ENCODE results near the gene DKC1.
A peak's percentile ranks its signal among the peaks of the same experiment; 100 is the strongest.

The DKC1 gene

DNA sequence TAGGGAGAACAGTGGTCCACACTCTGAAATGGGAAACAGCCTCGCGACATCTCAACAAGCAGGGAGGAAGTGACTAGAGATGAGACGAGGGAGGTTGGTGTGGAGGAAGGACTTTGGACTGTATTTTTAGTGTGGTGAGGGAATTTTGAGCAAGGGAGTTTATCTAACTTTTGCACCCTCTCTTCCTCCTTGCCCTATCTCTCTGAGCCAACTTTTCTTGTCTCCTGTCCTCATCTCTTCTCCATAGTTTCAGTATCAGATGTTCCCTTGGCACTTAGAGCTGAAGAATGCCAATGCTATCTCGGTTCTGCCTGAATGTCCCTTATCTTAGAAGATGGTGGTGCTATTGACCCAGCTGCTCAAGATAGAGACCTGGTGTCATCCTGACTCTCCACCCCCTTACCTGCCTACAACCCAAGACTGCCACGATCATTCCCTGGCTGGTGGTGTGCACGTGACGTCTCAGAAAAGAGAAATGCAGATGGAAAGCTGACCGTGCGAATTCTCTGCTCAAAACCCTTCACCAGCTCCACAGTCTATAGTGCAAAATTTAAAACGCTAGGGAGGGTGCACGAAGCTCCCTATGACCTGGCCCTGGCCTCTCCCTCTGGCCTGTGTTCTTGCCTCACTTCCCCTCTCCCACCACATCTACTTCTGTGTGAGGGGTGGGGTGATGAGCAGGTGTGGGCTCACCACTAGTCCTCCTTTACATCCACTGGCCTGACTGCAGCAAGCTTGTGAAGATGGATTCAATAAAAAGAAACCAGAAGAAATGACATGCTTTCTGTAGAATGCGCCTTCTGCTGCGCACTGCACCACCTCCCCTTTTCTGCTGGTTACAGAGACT lies 21.7 kb downstream of the DKC1 start:
- intact Hi-C loops (cut with DNase I) = no loop called here
- DNase-seq = no peak

DNA sequence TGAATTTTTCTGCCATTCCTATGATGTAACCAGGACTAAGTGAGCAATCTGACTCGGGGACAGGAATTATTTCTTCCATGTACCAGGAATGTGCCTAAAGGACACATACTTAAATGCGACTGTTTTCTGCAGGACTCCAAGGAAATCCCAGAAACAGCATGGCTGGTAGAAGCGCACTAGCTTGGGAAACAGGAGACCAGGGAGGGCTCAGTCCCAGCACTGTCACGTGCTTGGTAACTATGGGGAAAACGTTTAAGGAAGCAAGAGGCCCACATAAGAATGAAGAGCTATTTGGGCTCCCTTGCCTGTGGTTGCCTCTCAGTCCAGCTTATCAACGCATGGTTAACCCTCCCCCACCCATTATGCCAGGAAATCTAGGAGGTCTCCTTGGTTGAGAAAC lies 23.1 kb downstream of the DKC1 start:
- intact Hi-C loops (cut with DNase I) = no loop called here
- DNase-seq = no peak

DNA sequence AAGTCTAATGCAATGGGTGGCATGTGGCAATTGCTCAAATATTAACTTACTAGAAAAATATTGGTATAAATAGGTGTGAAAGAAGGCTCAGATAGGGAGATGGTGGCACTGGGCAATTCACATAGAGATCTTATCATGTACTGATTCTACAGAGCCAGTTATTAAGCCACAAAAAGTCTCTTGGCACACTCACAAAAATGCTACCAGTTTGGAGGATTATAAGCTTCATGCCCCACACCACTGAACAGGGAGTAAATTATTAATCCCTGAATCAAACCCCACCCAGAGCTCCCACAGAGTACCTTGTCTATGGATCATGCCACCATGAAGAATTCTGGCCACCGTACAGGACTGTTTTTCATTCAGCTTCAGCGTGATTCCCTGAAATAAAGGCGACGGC lies 28.8 kb downstream of the DKC1 start:
- intact Hi-C loops (cut with DNase I) = no loop called here
- DNase-seq = no peak

DNA sequence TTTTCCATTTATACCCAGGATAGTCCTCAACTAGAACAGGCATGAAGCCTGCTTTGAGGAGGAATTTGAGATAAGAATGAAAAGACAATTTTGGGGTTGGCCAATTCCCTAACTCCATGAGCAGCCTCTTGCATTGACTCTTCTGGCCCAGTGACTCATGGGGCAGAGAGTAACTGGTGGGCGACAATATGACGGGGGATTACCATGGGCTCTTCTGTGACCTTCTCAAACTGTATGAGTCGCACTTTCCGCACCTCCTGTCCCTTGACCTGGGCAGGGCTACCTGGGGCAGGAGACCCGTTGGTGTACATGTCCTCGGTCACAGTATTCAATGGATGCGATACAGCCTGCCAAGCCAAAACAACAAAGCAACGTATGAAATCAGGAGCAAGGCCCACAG lies 29.3 kb downstream of the DKC1 start:
- intact Hi-C loops (cut with DNase I) = no loop called here
- no peak for DNase-seq

DNA sequence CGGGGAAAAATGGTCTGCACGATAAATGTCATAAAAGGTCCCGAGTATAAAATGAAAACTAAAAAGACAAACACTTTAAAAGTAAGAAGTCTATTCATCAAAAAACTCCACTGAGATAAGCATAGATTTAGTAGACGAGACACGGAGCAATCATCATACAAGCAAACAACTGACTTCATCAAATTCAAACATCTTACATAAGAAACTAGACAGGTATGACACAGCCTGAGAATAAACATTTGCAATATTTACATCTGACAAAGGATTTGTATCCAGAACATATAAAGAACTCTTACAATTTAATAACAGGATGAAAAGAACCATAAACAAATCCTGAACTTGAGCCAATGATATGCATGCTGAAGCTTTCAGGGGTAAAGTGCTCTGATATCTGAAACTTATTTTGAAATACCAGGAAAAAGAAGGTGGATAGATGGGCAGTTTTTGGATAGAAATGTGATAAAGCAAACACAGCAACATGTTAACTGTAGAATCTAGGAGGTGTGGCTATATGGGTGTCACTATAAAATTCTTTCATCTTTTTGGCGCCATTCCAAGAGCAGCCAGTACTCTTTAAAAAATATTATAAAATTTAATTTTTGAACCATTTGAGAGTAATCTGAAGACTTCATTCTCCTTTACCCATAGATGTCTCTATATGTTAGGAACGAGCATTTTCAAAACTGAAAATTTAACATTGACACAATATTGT lies 30.6 kb downstream of the DKC1 start:
- intact Hi-C loops (cut with DNase I) = no loop called here
- no peak for DNase-seq

DNA sequence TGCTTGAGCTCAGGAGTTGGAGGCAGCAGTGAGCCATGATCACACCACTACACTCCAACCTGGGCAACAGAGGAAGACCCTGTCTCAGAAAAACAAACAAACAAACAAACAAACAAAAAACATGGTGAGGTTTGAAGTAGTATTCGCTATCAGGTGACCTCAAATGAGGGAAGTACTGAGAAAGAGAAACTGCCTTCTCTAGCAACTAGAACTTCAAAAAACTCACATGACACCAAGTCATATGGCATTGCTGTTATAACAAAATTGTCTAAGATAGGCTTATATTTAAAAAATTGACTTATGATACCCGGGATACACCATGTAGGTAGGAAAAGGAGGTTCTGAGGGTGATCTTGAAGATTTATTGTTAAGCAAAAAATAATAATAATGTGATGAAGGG lies 32.4 kb downstream of the DKC1 start:
- intact Hi-C loops (cut with DNase I) = no loop called here
- no peak for DNase-seq

DNA sequence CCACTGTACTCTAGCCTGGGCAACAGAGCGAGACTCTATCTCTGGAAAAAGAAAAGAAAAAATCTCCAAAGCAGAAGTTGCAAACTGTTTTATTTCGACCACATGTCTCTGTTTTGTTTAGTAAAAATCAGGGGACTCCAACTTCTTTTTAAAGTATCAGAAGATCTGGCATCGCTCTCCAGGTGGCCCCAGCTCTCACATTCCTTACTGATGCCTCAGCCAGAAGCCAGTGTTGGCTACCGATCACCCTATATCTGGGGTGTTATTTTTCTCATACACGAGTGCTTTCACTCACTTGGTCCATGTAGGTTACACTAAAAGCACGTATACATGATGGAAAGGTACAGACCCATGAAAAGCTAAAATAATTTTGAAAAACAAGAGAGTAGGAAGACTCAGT lies 34.3 kb downstream of the DKC1 start:
- no peak for DNase-seq
- intact Hi-C loops (cut with DNase I) = no loop called here

DNA sequence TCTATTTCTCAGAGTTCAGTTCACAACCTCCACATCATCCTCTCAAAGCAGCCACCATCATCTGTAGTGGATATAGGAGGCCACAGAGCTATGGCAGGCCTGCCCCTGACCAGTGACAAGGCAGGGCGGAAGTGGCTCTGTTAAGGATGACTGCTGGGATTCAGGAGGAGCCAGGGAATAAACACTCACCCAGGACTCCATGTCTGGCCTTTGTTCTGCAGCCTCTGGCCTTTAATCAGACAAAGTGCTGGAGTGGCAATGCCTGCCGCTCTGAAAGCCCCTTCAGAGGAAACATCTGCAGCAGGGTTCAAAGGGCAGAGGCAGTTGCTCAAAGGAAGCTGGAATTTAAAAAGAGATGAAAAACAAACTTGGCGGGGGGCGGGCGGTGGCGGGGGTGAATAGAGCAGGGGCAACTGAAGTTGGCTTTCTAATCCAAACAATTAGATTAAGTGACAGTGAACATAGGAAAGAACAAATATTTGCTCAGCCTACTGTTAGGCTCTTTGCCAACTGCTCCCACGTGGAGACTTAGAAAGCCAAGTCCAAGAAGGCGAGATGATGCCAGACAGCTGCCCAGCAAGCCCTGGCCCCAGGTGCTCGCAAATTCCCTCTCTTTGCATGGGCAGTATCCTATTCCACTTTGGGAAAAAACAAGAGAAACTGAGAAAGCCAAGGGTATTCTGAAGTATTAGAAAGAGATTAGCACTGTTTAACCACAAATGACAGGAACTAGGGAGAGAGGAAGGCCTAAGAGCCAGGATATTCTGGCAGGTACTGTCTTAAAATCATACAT lies 37.1 kb downstream of the DKC1 start:
- DNase-seq = no peak

DNA sequence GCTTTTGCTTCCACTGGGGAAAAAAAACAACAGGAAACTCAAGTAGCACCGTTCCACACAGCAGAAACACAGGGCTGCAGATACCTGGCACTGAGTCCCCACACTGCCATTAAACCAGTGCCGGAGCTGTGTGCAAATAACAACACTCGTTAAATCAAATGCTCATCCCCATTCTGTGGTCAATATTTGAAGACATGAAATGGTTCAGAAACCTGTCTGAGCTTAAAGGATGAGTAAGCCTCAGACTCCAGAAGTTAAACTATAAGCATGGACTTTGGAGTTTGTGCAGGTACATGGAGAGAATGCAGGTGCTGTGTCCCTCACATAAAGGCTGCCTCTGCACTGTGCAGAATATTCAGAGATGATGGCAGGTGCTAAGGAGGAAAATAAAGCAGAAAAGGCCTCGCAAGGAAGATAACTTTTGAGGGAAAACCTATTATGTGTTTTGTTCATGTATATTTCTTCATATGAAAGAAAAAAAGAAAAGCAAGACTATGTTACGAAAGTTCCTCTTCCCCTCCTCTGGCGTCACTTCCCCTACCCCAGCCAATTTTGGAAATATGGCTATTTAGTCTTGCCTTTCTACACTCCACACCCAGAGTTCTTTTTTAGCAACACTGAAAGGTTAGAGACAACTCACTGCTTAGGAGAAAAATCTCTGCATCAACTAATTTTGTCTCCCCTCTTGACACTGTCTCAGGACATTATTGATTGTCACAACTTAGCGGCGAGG lies 38.0 kb downstream of the DKC1 start:
- no peak for DNase-seq
- intact Hi-C loops (cut with DNase I) = no loop called here

More for the DNA sequence above, 37.1 kb downstream of the DKC1 start:
- intact Hi-C loops (cut with DNase I) = no loop called here

DNA sequence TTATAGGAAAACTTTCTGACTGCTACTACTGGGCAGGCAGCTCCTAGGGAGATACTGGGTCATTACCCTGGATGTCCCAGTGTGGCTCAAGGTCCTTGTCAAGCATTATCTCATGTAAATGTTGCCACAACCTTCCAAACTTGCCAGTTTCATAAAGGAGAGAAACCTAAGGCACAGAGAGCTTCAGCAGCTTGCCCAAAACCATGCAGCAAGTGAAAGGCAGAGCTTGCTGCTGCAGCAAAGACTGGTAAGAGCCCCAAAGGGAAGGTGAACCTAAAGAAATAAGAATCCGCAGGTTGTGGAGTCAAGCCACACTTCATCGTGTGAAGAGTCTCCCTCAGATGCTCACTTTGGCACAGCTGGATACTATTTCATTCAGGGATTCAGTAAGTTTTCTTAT lies 40.3 kb downstream of the DKC1 start:
- intact Hi-C loops (cut with DNase I) = no loop called here
- DNase-seq = no peak

DNA sequence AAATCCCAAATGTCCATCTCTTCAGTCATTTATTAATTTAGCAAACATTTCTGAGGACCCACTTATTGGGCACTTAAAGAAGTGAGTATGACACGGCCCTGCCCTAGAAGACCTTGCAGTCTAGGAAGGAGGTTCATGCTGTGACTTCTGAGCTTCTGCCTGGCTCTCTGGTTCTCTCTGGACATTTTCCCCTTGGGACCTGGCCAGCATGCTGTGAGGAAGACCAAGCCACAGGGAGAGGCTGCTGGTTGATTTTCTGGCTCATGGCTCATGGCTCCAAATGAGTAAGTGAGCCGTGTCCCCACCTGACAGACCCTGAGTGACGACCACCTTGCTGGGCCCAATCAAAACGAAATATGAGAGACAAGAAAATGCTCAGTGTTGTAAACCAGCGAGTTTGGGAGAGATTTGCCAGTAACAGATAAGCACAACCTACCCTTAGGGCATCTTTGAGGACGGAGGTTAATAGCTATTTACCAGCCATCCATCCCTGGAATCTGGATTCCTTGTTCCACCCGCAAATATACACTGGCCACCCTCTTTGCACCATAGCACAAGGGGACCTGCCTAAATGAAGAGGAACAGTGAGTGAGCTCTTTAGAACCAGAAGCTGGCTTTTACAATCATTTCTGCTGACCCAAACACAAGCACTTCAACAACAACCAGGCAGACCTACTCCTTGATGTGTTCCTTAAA lies 41.7 kb downstream of the DKC1 start:
- DNase-seq = no peak
- intact Hi-C loops (cut with DNase I) = no loop called here

DNA sequence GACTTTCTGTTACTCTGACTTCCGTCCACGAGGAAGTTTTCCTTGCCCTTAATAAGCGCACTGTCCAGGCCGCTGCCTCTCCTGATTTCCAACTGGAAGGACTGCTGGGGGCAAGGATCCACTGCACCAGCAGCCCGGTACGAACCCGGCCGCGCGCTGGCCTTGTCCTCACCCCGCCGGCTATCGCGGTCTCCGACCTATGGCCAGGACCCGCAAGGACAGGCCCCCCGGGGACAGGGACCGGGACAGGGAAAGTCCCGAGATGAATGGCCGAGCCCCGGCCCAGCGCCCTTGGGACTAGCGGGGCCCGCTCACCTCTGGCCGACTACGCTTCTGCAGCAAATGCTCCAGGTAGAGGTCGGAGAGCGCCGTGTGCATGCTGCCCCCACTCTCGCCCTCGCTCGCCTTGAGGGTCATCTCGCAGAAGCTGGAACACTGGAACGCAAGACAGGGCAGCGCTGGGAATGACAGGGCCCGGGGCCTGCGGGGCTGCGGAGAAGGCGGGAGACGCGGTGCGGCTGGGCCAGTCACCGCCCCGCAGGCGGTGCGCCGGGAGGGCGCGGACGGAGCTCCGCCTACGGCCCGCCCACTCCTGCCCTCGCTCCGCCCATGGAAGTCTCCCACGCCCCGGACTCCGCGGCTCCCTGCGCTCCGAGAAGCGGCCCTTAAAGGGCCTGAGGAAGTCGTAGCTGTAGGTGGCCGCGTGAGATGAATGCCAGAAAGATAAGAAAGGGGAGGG lies 42.5 kb downstream of the DKC1 start, which contains the start of gene MPP1:
MPP1 (minus strand) TSS at position 529 of the 739 bp plus-strand sequence; CDS start at position 417, 112 bp downstream.
- intact Hi-C loops (cut with DNase I) = no loop called here
- DNase-seq = peak; percentile 52 to 97 (median 72)

DNA sequence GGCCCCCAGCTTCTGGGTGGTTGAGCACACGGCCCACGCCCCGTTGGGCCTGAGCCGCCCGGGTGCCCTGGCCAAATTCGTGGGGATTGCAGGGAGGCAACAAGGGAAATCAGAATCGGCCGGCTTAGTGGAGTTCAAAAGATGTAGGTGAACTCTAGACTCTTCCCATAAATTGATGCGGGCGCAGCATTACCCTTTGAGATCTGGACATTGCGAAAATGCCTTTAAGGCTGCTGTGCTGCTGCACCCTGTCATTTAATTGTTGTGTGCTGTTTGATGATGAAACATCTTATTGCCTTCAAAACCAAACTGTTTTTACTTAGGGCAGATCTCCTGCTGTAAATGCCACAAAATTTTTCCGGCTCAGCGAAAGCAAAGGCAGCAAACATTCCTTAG lies 43.0 kb downstream of the DKC1 start:
- intact Hi-C loops (cut with DNase I) = no loop called here
- no peak for DNase-seq

DNA sequence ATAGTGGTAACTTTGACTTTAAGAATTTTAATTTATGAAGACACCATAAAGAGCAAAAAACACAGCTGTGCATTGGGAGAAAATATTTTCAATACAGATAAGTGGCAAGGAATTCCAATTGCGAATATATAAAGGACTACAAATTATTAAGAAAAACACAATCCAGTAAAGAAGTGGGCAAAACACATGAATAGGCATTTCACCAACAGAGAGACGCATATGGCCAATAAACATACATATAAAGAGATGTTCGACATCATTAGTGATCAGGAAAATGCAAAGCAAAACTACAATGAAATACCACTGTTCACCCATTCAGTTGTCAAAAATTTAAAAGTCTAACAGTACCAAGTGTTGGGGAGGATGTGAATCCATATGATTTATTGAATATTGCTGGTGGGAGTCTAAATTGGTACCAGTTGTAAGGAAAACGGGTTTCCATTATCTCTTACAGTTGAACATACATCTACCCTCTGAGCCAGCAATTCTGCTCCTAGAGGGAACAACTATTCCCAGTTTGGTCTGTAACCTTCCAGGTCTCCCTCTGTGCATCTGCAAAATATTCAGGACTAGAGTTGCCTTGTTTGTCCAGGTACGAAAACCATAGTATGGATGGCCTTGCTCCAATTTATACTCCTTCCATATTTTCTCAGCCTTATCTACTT lies 44.3 kb downstream of the DKC1 start:
- intact Hi-C loops (cut with DNase I) = no loop called here
- DNase-seq = no peak

DNA sequence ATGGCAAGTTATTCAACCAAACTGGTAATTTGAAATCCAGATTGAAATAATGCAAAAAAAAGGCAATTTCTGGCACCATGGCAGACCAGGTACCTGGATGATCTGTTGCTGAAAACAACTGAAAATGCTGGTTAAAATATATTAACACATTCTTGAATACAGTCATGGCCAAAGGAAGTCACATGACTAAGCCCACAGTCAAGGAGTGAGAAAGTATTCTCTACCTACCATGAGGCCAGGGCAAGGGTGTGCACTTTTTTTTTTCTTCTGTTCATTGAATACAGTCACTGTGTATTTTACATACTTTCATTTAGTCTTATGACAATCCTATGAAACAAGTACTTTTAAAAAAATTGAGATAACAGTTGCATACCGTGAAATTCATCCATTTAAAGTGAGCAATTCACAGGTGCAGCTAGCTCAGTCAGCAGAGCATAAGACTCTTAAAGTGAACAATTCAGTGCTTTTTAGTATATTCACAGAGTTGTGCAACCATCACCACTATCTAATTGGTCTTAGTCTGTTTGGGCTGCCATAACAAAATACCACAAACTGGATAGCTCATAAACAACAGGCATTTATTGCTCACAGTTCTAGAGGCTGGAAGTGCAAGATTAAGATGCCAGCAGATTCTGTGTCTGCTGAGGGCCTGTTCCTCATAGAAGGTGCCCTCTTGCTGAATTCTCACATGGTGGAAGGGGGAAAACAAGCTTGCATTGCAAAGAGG lies 47.4 kb downstream of the DKC1 start:
- no peak for DNase-seq
- intact Hi-C loops (cut with DNase I) = no loop called here

DNA sequence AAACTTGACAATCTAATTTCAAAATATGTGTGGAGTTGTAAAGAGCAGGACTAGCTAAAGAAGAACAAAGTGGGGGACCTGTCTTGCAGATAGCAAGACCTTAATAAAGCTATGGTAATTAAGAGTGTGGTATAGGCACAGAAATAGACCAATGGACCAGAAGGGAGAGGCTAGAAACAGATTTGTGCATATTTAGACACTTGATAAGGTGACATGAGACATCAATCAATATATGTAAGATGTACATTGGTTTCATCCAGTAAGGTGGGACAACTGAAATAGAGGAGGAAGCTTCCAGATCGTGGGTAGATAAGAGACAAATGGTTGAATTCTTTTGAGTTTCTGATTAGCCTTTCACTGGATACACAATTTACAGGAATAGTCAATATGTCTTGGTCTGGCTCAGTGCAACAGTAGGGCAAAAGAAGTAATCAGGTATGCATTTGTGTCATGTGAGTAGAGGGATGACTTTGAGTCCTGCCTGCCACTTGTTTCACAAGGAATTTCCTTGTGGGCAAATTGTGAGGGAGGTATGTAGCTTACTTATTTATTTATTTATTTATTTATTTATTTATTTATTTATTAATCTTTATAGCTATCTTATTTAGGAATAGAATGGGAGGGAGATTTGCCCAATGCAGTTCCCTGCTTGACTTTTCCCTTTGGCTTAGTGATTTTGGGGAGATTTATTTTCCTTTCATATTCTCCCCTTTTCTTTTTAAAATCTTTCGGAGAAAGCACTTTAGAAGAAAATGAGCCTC lies 49.9 kb downstream of the DKC1 start:
- intact Hi-C loops (cut with DNase I) = no loop called here

DNA sequence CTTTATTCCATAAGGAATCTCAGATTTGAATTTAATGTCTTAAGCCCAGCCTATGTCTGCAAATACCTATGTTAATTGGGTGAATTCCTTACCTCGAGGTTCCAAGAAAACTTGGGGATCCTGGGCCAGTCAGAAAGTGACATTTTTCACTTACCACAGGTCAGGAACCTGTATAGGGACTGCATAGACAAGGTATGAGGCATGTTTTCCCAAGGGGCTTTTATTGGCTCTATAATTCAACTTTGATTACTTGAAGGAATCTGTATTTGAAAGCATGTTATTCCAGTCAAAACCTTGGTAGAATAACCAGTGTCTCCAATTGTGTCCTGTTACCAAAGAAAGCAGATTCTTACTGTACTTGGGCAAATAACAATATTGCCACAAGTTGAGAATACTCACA lies 51.1 kb downstream of the DKC1 start:
- DNase-seq = no peak
- intact Hi-C loops (cut with DNase I) = no loop called here

More for the DNA sequence above, 49.9 kb downstream of the DKC1 start:
- no peak for DNase-seq
